IPS-11a (cell line): ENCODE measurements around the gene GRIN2D.
"Not testable (repeated sequence)": the region's sequence is repeated elsewhere in the genome, so short reads cannot be mapped to it uniquely, and the experiment has no call there.

Source experiments
- H3K4me3 ChIP-seq: one replicate; pipeline ENCODE4 v1.5.1; 2013; ENCODE audit warnings: low read depth, low read length, control low read depth

Gene GRIN2D

GRCh38 chr19:48371367-48371766 is 22.1 kb upstream of the GRIN2D start:
- no peak overlapping the region for H3K4me3 ChIP-seq

DNA sequence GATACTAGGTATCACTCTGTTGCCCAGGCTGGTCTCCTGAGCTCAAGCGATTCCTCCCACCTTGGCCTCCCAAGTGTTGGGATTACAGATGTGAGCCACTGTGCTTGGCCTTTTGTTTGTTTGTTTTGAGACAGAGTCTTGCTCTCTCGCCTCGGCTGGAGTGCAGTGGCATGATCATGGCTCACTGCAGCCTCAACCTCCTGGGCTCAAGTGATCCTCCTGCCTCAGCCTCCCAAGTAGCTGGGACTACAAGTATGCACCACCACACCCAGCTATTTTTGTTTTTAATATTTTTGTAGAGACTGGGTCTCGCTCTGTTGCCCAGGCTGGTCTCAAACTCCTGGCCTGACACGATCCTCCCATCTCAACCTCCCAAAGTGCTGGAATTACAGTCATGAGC is 21.7 kb upstream of the GRIN2D start:
- not testable (repeated sequence) for H3K4me3 ChIP-seq

DNA sequence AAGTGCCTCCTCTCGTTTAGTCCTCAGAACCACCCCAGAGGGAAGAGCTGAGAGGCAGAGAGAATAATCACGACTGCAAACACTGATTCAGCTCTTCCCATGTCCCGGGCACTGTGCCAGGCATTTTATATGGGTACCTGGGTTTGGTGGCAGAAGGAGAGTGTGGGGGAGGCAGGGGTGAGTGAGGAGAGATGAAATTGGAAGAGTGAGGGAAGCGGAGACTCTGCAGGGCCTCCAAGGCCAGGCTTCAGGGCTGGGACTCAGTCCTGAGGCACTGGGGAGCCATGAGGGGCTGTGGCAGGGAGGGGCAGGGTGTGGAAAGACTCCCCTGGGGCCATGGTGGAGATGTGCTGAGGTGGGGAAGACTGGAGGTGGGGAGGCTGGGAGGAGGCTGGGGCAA is 20.6 kb upstream of the GRIN2D start:
- no peak overlapping the region for H3K4me3 ChIP-seq

DNA sequence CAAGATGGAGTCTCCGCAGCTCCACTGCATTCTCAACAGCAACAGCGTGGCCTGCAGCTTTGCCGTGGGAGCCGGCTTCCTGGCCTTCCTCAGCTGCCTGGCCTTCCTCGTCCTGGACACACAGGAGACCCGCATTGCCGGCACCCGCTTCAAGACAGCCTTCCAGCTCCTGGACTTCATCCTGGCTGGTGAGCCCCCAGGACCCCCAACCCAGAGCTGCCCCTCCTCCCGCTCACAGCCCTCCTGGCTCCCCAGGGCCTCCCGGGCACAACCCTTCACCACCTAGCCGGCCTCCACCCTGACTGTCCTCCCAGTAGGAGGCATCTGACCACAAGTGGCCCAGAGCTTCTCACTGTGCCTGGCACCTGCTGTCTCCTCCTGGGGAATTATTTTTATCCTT is 19.9 kb upstream of the GRIN2D start:
- no peak overlapping the region for H3K4me3 ChIP-seq

GRCh38 chr19:48378194-48378570 is 15.3 kb upstream of the GRIN2D start:
- no peak overlapping the region for H3K4me3 ChIP-seq

GRCh38 chr19:48379058-48379457 is 14.4 kb upstream of the GRIN2D start:
- H3K4me3 ChIP-seq: no peak overlapping the region

DNA sequence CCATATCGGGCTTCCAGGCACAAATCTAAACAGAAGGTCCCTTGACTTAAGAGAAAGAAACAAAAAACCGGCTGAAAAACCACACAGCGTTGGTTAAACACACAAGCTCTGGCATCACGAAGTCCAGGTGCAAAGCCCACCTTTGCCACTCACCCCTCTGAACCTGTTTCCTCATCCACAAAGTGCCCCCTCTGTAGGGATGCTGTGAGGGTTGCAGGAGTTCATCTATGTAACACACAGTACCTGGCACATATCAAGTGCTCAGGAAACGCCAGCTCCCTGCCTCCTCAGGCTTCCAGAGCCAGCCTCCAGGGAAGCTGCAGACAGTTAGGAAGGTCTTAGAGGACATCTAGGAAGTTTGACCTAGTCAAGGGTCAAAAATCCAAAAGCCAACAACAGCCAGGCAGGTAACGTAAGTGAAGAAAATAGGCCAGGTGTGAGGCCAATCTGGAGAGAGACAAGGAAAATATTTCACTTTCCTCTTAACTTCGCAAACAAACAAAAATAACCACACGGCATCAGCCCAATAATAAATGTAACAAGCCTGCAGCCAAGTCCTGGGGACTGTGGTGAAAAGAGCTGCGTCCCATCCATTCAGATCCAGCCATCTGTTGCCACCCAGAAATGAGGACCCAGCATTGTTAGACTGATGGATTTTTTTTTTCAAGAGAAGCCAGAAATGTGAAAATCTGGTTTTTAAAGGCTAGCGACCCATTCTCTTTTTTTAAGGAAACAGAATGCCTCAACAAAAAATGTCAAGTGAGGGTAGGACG is 12.1 kb upstream of the GRIN2D start:
- no peak overlapping the region for H3K4me3 ChIP-seq

DNA sequence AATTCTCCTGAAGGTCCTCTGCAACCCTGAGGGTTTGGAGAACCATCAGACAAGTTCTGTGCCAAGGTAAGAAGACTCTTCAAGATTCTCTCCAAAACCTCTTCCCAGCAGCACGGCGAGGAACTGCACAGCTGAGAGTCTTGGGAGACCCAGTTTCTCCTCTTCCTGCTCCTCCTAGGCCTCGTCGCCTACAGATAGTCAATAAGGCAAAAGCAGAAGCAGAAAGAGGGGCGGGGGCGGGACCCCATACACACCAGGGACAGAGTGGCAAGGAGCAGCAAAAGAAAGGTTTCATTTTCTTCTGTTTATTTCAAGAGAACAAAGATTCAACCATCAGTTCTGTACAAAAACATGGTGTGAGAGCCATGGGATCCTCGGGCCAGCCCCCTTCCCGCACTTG is 11.2 kb upstream of the GRIN2D start:
- H3K4me3 ChIP-seq: no peak overlapping the region

DNA sequence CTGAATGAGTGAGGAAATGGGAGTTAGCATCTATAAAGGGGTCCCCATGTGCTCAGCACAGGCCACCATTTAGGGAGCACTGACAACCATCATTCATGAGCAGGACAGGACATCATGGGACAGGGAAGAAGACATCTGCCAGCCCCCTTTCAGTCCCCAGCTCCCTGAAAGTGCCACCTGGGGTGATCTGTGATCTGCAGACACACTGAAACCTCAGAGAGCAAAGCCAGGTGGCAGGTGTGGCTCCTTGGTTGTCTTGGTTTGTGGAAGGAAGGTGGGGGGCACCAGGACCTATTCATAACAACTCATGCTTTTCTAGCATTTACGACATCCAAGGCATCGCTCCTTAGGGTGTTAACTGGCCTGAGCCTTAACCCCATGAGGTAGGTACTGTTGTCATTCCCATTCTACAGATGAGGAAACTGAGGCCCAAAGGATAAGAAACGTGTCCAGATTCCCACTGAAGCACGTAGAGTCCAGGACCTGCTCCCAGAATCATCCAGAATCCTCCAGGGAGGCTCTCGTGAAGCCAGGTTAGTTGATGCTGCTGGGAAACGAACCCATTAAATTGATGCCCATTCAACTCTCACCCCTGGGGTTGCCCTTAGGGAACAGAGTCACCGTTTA is 7.9 kb upstream of the GRIN2D start:
- no peak overlapping the region for H3K4me3 ChIP-seq

- H3K4me3 ChIP-seq: no peak overlapping the region
Observed at GRCh38 chr19:48386981-48387380, 6.5 kb upstream of the GRIN2D start.

DNA sequence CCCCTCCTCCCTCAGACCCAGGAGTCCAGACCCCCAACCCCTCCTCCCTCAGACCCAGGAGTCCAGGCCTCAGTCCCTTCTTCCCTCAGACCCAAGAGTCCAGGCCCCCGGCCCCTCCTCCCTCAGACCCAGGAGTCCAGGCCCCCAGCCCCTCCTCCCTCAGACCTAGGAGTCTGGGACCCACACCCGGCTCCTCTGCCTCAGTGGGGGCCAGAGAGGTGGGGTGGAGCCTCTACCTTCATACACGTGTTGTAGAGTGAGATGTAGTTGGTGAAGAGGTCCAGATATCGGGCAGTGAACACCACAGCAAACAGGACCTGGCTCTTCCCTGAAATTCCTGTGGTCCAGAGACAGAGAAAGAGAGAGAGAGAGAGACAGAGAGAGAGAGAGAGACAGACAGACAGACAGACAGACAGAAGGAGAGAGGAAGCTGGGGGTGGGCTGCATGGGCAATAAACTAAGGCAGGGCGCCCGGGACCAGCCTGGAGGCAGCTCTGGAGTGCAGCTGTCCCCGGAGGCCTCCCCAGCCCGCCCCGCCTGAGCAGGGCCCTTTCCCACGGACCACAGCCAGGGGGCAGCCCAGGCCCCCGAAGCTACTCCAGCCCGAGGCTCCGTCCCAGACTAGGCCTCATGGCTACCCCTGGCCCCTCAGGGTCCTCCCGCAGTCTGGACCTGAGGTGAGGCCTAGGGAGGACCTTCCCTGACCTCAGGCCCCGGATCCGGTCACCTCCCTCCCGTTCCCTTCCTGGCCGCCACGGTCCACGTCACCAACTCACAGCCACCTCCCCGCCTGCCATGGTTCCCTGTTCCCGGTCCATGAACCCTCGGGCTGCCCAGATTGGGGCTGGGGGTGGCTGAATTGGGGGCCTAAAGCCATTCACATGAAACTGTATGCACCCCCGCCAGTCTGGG is 3.0 kb upstream of the GRIN2D start:
- peak overlapping the region; percentile 83 for H3K4me3 ChIP-seq

DNA sequence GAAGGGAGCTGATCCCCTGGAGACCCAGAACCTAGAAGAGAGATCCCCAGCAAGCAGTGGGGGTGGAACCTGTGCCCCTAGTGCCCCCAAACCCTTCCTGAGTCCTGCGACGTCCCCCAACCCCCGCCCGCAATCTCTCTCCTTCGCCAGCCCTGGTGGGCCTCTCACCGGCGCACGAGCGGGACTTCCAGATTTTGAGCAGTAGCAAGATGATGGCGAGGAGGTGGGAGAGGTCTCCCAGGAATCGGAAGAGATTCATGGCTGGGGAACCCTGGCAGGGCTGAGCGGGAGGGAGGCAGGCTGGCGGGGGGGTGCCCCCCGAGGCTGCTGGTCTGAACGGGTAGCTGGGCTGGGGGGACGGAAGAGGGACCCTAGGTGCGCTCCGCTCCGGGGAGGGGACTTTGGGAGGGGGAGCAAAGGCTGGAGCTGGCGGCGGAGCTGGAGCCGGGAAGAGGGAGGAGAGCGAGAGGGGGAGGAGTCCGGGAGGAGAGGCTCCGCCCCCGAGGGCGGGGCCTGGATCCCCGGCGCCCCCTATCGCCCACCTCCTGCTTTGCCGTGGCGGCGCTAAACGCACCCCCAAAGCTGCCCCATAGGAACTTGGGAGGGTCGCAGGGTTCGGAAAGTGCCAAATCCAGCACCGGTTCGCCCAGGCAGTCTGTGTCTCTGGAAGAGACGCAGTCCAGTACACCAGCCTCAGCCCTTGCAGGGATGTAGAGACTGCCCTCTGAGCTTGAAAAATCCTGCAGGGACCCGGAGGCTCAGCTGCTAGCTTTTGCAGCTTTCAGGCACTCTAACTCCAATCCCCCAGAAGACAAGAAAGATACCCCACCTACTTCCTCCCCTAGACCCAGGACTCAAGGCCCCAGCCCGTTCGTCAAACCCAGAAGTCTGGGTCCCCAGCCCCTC is 2.1 kb upstream of the GRIN2D start, which contains the start of gene KDELR1:
Gene KDELR1, minus strand, starts transcription at position 452 of the 906 bp plus-strand sequence. Its CDS starts 193 bp downstream, at position 259.
- peak within 1 kb of the TSS; percentile 83 for H3K4me3 ChIP-seq

- H3K4me3 ChIP-seq: not testable (repeated sequence)
Observed at GRCh38 chr19:48392006-48392344, 1.5 kb upstream of the GRIN2D start.

DNA sequence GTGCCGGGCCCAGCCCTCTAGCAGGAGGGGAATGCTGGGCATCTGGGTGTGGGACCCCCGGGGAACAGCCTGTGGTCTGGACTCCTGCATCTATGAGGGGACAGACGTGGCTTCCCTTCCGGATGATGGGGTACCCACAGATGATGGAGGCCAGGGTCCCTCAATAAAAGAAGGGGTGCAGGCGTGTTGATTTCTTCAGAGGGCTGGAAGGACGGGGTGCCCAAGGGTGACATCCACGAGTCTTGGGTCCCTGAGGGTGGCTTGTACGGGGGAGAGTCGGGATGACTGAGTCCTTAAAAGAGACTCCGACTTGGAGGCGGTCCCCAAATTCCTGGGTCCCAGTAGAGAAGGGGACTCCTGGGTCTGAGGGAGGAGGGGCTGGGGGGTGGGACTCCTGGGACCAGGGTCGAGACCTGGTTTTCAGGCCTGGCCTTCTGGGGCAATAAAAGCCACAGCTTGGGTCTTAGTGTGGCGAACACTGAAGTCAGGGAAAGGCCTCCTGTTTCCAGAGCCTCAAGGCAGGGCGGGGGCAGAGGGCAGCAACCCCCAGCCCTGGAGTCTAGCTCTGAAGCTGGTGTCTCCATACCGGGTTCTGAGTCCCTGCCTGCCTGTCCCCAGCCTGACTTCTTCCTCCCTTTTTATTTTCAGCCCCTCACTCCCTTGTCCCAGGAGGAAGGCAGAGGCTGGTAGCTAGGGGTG is 459 bp upstream of the GRIN2D start:
- H3K4me3 ChIP-seq: peak overlapping the region; percentile 17

GRCh38 chr19:48394331-48395169 is 1.1 kb downstream of the GRIN2D start:
- H3K4me3 ChIP-seq: no peak overlapping the region

GRCh38 chr19:48395170-48395455 is 1.6 kb downstream of the GRIN2D start:
- H3K4me3 ChIP-seq: no peak overlapping the region

- H3K4me3 ChIP-seq: no peak overlapping the region
Observed at GRCh38 chr19:48395499-48395898, 2.0 kb downstream of the GRIN2D start.

DNA sequence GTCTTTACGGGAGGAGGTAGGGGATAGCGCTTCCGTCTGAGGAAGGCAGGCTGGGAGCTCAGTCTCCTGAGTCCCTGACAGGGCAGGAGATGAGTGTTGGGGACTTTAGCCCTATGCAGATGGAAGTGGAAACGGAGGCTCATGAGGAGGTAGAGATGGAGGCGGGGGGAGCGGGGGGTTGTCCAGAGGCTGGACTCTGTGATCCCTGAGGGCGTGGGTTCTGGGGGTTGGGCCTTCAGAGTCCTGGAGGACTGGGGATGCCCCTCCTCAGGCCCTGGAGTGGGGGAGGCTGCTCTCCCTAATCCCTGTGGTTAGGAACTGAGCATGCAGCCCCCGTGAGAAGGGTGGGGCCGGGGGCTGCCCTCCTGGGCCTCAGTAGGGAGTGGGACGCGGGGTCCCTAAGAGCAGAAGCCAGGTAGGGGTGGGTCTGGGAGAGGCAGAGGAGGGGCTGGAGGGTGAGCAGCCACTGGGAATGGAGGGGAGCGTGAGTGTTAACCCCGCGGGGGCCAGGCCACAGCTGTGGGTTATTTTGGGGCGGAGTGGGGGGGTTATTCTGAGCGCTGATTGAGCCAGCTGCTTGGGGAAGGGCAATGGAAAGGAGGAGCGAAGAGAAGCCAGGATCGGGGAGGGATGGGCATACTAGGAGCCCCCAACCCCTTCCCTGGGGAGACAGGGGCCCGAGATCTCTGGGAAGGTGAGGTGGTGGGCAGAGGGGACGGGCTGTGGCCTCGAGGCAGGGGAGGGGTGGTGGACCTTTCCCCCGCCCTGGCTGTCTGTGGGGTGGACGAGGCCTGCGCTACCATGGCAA is 2.8 kb downstream of the GRIN2D start:
- no peak overlapping the region for H3K4me3 ChIP-seq

- H3K4me3 ChIP-seq: no peak overlapping the region
Observed at GRCh38 chr19:48396824-48397176, 3.3 kb downstream of the GRIN2D start.
